M059J (cell line): ENCODE data around the gene RYK. TPM values are rescaled to one million over a fixed set of nuclear protein-coding genes. Genes with fewer than 3 reads are reported as not detected.
A peak's percentile ranks its signal among the peaks of the same experiment; 100 is the strongest.
"Not testable (repeated sequence)": the region's sequence is repeated elsewhere in the genome, so short reads cannot be mapped to it uniquely, and the experiment has no call there.

ENCODE experiments used
- DNase-seq: peaks from one replicate; pipeline ENCODE4 v3.0.0-alpha.2; 2012; ENCODE audit warnings: low read depth
- total RNA-seq: library from RNA; depleted of rRNA; stranded (reverse); fragments of >200 nt; shearing (Covaris generic); gene quantifications from 2 replicates; pipeline ENCODE4 v1.2.3, GENCODE V29; 2014; rRNA removed

Gene RYK
- 71.7 and 87.7 TPM in 2 replicates for total RNA-seq

GRCh38 chr3:134250717-134251220 is at the start of gene RYK:
RYK (minus strand) TSS chr3:134250859; CDS start chr3:134250654, 205 bp downstream.
- DNase-seq: peak; percentile 79

GRCh38 chr3:134299888-134300206 is 49.2 kb upstream of the RYK start:
- peak; percentile 15 for DNase-seq

GRCh38 chr3:134299185-134299887 is 48.7 kb upstream of the RYK start:
- DNase-seq: peak; percentile 57

- DNase-seq: no peak
These were observed 47.6 kb upstream of the RYK start for GRCh38 chr3:134298249-134298648.

- no peak for DNase-seq
These were observed 46.0 kb upstream of the RYK start for GRCh38 chr3:134296616-134297015.

GRCh38 chr3:134295930-134296329 is 45.3 kb upstream of the RYK start:
- no peak for DNase-seq

GRCh38 chr3:134294302-134295280 is 43.9 kb upstream of the RYK start:
- peak; percentile 73 for DNase-seq

- DNase-seq: peak; percentile 83
These were observed 40.9 kb upstream of the RYK start for GRCh38 chr3:134291319-134292254.

GRCh38 chr3:134287512-134287911 is 36.9 kb upstream of the RYK start:
- no peak for DNase-seq

GRCh38 chr3:134284438-134284837 is 33.8 kb upstream of the RYK start:
- no peak for DNase-seq

- DNase-seq: no peak
These were observed 32.0 kb upstream of the RYK start for GRCh38 chr3:134282659-134283047.

- DNase-seq: no peak
These were observed 31.4 kb upstream of the RYK start for GRCh38 chr3:134281912-134282658.

- DNase-seq: no peak
These were observed 28.8 kb upstream of the RYK start for GRCh38 chr3:134279466-134279865.

GRCh38 chr3:134277066-134277660 is 26.5 kb upstream of the RYK start:
- DNase-seq: no peak

GRCh38 chr3:134276086-134276485 is 25.4 kb upstream of the RYK start:
- DNase-seq: no peak

GRCh38 chr3:134275110-134275509 is 24.5 kb upstream of the RYK start:
- DNase-seq: not testable (repeated sequence)

GRCh38 chr3:134274571-134274970 is 23.9 kb upstream of the RYK start:
- DNase-seq: no peak

- no peak for DNase-seq
These were observed 17.3 kb upstream of the RYK start for GRCh38 chr3:134267996-134268395.

- DNase-seq: peak; percentile 45
These were observed 10.3 kb upstream of the RYK start for GRCh38 chr3:134260987-134261386.

- no peak for DNase-seq
These were observed 8.2 kb upstream of the RYK start for GRCh38 chr3:134258761-134259347.
